ENCODE data around the gene FZD8.

DNA sequence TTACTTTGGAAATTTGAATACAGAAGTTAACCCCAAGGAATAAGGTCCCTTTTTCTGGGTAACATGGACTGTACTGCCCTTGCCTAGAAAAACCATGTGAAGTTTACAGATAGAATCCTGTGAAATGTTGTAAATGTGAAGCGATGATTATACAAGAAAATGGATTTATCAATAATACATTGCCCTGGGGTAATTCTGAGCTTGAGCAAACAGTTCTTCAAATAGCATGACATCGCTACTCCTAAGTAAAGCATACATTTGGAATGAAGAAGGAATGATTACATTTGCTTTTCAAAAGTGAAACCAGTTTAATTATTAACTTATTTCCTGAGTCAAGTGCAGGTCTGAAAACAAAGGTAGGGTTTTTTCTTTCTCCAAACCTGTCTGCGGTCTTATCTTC lies 43.3 kb upstream of the FZD8 start:
- no peak for TF ChIP-seq ZNF140 (tag by site-specific recombination; IDR thresholded peaks at IDR 0.05)
- TF ChIP-seq ZSCAN18 (tag by site-specific recombination; IDR thresholded peaks at IDR 0.05): no peak
- no peak for TF ChIP-seq RBAK (tag by site-specific recombination; IDR thresholded peaks at IDR 0.05)
- no peak for TF ChIP-seq ZNF785 (tag by site-specific recombination; IDR thresholded peaks at IDR 0.05)
- TF ChIP-seq CTCF (tag by site-specific recombination; IDR thresholded peaks at IDR 0.05): no peak
- no peak for TF ChIP-seq ZNF302 (tag by site-specific recombination; IDR thresholded peaks at IDR 0.05; ENCODE audit: low read depth)
- no peak for TF ChIP-seq ZSCAN4 (tag by site-specific recombination; IDR thresholded peaks at IDR 0.05)
- TF ChIP-seq ZNF341 (tag by site-specific recombination; IDR thresholded peaks at IDR 0.05; ENCODE audit: low read depth): no peak
